ENCODE data around the gene TXNIP.
"Not testable (repeated sequence)": the region's sequence is repeated elsewhere in the genome, so short reads cannot be mapped to it uniquely, and the experiment has no call there.

The TXNIP gene, protein sequence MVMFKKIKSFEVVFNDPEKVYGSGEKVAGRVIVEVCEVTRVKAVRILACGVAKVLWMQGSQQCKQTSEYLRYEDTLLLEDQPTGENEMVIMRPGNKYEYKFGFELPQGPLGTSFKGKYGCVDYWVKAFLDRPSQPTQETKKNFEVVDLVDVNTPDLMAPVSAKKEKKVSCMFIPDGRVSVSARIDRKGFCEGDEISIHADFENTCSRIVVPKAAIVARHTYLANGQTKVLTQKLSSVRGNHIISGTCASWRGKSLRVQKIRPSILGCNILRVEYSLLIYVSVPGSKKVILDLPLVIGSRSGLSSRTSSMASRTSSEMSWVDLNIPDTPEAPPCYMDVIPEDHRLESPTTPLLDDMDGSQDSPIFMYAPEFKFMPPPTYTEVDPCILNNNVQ

DNA sequence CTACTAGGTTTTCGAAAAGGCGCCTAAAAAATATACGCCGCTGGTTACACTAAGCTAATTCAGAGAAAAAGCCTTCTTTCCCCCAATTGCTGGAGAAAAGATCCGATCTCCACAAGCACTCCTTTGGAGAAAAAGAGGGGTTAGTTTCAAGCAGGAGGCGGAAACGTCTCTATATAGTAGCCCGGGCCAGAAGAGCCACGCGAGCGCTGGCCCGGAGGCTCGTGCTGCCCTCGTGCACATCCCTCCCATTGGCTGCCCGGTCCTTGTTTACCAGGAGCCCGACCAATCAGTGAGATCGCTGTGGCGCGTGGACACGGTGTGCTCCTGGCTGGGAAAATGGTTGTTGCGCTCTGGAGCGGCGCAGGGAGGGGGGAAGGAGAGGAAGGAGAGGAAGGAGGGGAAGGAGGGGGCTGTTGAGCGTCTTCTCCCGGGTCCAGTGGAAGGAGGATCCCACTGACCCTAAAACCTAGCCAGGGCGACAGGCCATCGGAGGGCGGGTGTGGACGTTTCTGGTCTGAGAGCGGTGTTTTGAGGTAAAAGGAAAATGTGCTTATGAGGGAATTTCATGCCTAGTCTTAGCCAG, at the start of gene TXNIP:
TXNIP (minus strand) TSS at position 147 of the 583 bp plus-strand sequence. CDS start 313 bp downstream, outside the sequence.
- FAIRE-seq (peak; percentile 89), DNase-seq (ENCODE audit: insufficient read length, low spot score) (peak; percentile 85)

DNA sequence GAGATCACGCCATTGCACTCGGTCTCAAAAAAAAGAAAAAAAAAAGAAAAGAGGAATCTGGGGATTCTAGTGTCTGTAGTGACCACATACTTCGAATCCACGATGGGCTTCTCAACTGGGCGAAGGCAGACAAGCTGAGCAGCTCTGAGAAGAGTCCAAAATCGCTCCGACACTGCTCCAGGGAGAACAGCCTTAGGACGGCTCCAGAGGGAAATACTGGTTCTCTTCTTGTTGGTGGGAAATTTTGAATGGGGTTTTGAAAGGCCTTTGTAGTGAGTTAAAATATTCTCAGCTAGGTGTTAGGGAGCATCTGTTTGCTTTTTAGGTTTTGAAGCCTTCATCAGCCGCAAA, 43.4 kb upstream of the TXNIP start:
- FAIRE-seq = no peak

DNA sequence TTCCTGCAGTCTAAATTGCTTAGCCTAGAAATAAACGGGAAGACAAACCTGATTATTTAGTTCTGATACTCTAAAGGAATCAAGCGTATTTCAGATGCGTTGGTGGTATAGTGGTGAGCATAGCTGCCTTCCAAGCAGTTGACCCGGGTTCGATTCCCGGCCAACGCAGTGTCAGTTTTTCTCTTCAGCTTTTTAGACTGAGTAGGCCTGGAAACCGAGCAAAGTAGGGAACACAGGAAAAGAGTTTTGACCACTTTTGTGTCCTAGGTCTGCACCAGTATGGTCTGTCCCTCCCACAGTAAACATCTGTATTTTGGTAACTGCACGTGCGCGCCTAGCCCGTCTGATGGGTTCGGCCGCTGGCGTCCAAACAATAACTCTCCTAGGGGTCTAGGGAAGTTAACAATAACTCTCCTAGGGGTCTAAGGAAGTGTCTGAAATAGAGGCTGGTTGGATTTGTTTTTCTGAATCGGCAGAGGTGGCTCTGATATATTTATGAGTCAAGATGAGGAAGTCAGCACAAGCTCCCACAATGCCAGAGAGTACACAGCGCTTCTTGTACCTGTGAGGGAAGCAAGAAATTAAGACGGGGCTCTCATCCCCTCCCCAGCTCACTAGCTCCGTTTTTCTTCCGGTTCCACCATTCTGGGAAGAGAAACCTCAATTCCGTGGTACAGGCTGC, 40.7 kb upstream of the TXNIP start:
- DNase-seq (ENCODE audit: insufficient read length, low spot score) (no peak), FAIRE-seq (peak; percentile 74)

More for the DNA sequence above, 43.4 kb upstream of the TXNIP start:
- DNase-seq (ENCODE audit: insufficient read length, low spot score) = no peak

DNA sequence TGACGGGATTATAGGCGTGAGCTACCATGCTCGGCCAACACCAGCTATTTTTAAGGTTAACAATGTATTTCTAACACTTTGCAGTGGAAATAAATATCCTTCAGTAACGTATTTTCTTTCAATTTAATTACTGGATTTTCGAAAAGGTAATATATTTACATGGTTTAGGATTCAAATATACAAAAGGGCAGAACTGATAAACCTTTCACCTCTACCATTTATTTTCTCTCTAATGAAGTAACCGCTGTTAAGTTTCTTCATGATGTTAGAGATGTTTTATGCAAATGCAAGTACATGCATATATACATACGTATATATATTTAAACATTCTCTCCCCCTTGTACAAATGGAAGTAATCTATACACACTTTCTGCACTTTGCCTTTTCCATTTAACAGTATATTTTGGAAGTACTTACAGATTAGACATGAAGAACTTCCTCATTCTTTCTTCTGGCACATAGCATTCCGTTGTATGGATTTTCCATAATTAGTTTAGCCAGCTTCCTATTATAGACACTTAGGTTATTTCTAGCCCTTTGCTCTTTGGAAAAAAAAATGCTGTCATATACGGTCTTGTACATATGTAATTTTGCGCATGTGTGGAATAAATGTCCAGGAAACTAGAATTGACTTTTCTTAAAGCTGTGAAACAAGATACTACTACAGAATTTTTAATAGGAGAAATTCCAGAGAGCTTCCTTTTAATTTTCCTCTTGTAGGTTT, 40.0 kb upstream of the TXNIP start:
- DNase-seq (ENCODE audit: insufficient read length, low spot score) (no peak), FAIRE-seq (no peak)

DNA sequence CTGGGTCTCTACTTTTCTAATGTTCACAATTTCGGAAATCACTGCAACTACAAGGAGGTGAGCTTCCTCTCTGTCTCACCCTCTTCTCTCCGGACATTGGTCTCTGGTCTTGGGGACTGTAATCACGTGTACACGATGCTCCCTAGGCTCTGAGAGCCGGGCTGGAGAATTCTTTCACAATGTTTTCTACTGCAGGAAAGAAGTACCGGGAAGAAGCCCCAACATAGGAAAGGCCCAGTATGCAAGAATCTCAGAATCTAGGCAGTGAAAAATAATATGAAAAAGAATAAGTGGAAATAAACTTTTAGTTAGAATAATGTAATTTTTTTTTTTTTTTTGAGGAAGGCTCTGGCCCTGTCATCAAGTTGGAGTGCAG, 38.7 kb upstream of the TXNIP start:
- no peak for DNase-seq (ENCODE audit: insufficient read length, low spot score)
- no peak for FAIRE-seq

DNA sequence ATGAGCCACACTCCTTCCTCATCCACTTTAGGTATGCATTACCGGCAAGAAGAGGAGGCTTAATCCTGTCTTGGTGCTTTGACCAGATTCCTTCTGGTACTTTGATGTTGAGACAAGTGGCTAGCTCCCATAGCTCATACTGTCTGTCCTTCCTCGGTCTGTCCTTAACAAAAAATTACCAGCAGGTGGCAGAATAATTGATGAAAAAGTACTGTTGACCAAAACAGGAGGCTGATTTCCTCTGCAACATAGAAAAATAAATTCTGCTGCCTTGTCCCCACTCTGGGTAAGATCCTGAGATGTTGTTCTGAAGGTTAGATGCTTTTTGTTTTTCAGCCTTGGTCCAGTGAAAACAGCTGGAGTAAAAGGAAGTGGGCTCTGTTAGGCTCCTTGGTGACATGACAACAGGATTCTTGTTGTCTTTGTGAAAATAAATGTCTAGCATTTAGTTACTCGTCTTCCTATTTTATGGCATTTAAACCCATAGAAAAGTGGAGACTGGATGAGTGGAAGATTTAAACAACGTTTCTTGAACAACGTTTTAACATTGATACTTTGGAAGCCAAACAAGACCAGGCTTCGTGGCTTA, 36.3 kb upstream of the TXNIP start:
- DNase-seq (ENCODE audit: insufficient read length, low spot score) (no peak), FAIRE-seq (peak; percentile 70)

DNA sequence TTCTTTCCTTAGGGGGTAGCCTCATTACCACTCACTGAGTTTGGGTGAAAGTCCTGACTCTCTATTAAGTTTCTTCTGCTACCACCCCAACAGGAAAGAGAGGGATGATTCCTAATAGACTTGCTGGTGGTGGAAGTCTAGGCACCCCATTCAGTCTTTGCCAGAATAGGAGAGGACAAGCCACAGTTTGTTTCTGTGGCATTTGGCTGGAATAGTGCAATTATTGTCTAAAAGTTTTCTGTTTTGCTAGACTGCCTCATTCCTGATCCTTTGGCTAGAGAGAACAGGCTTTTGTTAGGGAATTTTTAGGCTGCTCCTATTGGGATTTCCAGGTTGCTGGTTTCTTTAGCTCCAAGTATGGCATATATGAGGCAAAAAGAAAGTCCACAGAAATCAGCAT, 35.1 kb upstream of the TXNIP start:
- FAIRE-seq = no peak
- no peak for DNase-seq (ENCODE audit: insufficient read length, low spot score)

DNA sequence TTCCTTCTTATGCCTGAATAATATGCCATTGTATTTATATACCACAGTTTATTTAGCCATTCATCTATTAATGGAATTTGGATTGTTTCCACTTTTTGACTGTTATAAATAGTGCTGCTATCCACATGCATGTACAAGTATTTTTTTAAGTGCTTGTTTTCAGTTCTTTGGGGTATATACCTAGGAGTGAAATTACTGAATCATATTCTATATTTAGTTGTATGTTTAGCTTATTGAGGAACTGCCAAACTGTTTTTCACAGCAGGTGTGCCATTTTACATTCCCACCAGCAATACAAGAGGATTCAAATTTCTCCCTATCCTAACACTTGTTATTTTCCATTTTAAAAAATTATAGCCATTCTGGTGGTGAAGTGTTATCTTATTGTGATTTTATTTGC, 32.7 kb upstream of the TXNIP start:
- DNase-seq (ENCODE audit: insufficient read length, low spot score) = no peak
- no peak for FAIRE-seq

DNA sequence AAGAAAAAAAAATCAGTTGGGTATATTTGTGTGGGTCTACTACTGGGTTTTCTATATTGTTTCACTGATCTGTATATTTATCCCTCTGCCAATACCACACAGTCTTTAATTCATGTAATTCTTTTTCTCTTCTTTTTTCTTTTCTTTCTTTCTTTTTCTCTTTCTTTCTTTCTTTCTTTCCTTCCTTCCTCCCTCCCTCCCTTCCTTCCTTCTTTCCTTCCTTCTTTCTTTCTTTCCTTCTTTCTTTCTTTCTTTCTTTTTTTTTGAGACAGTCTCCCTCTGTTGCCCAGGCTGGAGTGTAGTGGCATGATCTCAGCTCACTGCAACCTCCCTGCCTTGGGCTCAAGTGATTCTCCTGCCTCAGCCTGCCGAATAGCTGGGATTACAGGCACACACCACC, 30.3 kb upstream of the TXNIP start:
- not testable (repeated sequence) for DNase-seq (ENCODE audit: insufficient read length, low spot score); FAIRE-seq

DNA sequence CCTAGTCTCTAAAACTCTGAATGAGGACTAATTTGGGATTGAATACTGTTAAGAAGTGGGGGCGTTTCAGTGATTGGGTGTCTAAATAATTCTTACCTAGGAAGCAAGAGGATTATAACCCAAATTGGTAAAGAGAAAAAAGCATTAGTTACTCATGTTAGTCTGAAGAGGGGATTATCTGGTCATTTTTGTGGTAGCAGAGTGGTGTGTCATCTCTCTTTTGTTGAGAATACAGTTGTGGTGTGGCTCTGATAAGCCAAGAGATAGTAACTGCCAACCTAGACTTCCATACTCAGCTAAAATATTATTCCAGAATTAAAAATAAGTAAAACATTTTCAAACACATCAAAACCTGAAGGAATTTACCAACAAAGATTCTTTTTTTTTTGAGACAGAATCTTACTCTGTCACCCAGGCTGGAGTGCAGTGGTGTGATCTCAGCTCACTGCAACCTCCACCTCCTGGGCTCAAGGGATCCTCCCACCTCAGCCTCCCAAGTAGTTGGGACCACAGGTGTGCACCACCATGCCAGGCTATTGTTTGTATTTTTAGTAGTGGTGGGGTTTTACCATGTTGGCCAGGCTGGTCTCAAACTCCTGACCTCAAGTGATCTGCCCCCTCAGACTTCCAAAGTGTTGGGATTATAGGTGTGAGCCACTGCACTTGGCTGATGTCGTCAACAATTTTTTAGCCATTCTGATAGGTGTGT, 29.6 kb upstream of the TXNIP start:
- not testable (repeated sequence) for DNase-seq (ENCODE audit: insufficient read length, low spot score); FAIRE-seq

DNA sequence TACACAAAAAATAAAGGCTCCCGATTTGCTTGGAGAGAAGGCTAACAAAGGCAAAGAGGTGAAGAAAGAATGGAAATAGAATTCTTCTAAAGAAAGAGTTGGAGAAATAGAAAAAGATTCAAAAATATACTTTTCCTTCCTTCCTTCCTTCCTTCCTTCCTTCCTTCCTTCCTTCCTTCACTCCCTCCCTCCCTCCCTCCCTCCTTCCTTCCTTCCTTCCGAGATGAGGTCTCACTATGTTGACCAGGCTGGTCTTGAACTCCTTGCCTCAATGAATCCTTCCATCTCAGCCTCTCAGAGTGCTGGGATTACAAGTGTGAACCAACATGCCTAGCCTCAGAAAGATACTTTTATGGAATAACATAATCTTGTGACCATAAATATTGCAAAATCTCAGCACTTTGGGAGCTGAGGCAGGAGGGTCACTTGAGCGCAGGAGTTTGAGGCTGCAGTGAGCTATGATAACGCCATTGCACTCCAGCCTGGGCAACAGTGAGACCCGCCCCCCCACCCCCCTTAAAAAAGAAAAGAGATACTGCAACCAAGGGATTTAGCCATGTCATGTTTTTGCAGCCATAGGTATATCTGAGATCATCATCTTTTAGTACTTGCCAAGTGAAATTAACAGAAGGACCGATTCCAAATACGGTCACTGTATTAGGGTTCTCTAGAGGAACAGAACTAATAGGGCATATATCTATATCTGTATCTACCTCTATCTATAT, 26.2 kb upstream of the TXNIP start:
- DNase-seq (ENCODE audit: insufficient read length, low spot score) (no peak), FAIRE-seq (no peak)

DNA sequence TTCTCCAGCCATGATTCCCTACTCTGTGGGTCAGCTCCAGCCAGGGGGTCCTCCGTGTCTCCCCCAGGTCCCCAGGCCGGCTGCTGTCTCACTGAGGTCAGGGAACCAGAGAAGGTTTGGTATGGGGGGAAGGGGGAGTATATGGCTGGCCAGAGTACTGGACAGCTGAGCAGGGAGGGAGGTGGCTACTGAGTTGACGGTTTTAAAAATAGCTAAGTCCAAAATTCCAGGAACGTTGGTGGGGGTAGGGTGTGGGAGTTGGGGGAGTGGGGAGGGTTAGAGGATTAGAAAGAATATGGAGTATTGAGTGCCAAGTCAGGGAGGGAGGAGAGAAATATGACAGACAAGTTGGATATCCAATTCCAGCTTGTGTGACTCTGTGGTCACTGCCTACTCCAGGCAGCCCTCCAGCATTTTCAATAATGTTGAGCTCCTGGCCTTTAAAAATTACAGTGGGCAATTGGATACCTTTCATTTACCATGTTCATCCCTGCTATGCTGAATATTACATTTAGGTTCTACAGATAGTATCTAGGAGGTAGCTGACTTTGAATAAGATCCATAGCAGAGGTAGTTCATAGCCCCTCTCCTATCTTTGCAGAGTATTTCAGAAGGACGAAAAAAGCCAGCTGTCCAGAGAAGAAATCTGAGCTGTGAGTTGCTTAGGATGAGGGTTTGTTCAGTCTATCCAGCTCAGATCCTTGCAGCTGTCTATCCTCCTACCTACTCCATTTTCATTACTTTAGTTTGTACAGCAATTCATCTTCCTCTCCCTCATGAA, 25.4 kb upstream of the TXNIP start, which contains the start of gene HJV:
HJV (minus strand) TSS at position 114 of the 781 bp plus-strand sequence. CDS start 1,504 bp downstream, outside the sequence.
- DNase-seq (ENCODE audit: insufficient read length, low spot score) (no peak), FAIRE-seq (no peak)

DNA sequence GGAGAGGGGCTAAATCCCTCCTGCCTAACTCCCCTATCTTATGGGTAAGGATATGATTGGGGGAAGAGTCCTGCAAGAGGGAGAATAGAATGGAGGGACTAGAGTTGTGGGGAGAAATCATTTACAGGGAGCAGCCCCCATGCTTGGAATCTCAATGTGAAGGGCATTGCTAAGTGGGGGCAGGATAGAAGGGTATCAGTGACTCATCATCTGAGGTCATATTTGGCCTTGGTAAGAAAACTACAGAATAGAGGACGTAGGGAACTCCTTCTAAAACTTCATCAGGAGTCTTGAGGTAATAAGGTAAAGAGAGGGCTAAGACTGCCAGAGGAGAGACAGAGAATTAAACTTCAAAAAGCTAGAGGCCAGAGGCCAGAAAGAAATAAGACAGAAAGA, 24.7 kb upstream of the TXNIP start:
- DNase-seq (ENCODE audit: insufficient read length, low spot score) = no peak
- no peak for FAIRE-seq

DNA sequence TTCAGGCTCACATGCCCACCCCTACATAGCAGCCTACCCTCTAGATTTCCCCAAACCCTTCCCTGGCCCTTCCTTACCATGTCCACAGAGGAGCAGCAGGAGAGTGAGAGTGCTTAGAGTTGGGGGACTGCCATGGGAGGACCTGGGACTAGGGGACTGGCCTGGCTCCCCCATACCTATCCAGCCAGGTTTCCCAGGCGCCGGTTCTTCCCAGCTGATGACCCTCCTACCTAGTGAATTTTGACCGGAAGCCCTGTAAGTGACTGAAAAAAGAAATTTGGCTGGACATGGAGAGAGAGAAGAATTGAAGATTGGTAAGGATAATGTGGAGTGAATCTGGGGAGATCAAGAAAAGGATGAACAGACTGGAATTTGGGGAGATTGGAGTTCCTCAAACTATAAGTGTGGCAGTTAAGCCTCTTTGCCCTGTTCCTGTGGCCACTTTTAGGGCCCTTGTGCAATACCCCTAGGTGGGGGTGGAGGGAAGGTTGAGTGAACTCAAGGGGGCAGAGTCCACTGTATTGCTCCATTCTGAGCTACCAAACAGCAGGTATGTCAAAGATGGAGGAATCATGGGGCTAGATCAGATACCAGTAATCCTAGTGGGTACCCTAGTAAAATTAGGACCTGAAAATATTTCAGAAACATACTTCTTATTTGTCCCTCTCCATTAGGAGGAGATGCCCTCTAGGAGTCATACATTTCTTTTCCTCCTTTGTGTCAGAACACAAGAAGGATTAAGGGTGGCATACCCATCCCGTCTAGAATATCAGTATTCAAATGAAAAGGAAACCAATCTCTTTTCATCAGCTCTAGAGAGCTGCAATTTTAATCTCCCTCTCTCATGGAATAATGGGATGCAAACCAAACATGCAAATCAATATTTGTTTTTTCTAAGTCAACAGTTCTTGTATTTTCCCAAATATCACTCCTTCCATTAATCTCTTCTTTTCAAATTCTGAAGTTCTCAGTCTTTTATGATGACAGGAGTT, 24.0 kb upstream of the TXNIP start:
- DNase-seq (ENCODE audit: insufficient read length, low spot score) = no peak
- FAIRE-seq = no peak

DNA sequence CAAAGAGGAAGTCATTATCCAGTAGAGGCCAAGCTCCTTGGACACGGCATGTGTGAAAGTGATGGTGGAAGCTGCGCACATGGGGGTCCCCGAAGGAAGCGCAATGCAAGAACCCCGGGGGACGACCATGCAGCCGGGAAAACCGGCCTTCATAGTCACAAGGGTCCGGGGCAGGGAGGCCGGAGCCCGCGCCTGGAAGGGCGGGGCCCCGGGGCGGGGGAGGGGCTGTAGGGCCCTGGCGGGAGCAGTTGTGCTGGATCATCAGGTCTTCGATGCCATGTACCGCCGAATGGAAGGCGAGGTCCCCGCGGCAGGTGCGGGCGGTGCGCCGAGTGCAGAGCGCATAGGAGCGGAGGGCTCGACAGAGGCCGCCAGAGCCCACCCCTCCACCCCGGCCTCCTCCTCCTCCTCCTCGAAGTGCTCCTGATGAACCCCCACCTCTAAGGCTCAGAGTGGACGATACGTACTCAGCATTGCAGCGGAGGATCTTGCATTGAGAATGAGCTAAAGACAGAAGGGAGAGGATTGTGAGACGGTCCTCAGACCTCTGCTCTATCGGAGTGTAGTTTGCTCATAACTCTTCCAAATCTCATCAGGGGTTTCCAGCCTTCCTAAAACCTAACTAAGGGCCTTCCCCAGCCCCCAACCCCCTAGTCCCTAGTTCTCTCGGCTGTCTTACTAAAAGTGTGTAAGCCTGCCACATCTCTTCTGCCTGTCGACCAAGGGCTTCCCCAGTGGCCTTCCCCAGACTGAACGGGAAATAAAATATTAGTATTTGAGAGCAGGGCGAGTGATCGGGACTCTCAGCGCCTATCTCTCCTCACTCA, 23.1 kb upstream of the TXNIP start:
- no peak for FAIRE-seq
- no peak for DNase-seq (ENCODE audit: insufficient read length, low spot score)

DNA sequence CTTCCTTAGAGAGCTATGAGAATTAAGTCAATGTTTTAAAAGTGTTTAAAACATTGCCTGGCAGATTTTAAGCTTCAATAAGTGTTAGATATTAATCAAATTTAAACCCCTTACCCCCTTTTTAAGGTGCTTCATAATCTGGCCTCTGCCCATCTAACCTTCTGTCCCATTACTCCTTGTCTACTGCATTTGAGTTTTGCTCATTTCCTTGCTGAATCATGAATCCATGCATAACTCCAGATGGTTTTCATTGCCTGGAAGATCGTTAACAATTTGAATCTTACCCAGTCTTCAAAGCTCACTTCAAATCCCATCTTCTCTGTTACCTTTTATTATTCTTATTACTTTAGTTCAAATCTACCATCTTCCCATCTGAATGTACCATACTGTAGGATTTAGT, 20.5 kb upstream of the TXNIP start:
- no peak for FAIRE-seq
- DNase-seq (ENCODE audit: insufficient read length, low spot score) = no peak

DNA sequence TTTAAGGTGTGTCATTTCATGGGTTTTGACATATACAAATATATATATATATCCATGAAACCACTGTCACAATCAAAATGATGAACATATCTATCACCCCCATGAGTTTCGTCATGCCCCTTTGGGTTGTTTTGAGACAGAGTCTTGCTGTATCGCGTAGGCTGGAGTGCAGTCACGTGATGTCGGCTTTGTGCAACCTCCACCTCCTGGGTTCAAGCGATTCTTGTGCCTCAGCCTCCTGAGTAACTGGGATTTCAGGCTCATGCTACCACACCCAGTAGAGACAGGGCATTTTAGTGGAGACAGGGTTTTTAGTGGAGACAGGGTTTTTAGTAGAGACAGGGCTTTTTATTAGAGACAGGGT, 17.2 kb upstream of the TXNIP start:
- no peak for DNase-seq (ENCODE audit: insufficient read length, low spot score)
- no peak for FAIRE-seq

Measured in GM19239 (cell line).